Measurements from ENCODE around the gene ZSCAN30.

- TF ChIP-seq CTCF (IDR thresholded peaks at IDR 0.05) (no peak), POLR2A (IDR thresholded peaks at IDR 0.05) (no peak)
Observed at GRCh38 chr18:35248429-35248828, 41.6 kb downstream of the ZSCAN30 start.

Data from heart left ventricle (tissue), 13 donors.